HEK293T (cell line): Measurements from ENCODE around the gene JMJD1C.

ENCODE experiments used
- CTCF ChIA-PET: fragments of 350-600 bp; formaldehyde crosslinking; extraction: SDS; loops from one replicate; lab custom pipeline; 2021; ENCODE audit warnings: antibody characterized with exemption, inconsistent platforms; lab: Yijun Ruan, JAX
- POLR2A ChIA-PET: fragments of 350-600 bp; formaldehyde crosslinking; extraction: SDS; loops from one replicate; lab custom pipeline; 2020; ENCODE audit warnings: antibody characterized with exemption, inconsistent platforms; lab: Yijun Ruan, JAX
- DNase-seq: peaks from one replicate; pipeline ENCODE4 v3.0.0; 2012; ENCODE audit warnings: mixed read lengths; ENCODE audit errors: extremely low spot score
- ARNT ChIP-seq: fragments of 450-650 bp; IDR thresholded peaks from 2 replicates; pipeline ENCODE4 v1.6.1; 2017; ENCODE audit warnings: mild to moderate bottlenecking
- BHLHE40 ChIP-seq: fragments of 450-650 bp; IDR thresholded peaks from 2 replicates; pipeline ENCODE4 v1.6.1; 2016; ENCODE audit warnings: mild to moderate bottlenecking, moderate library complexity, borderline replicate concordance
- CTBP1 ChIP-seq: fragments of 450-650 bp; IDR thresholded peaks from 2 replicates; pipeline ENCODE4 v1.6.1; 2016; ENCODE audit warnings: borderline replicate concordance
- ELF4 ChIP-seq: fragments of 450-650 bp; IDR thresholded peaks from 2 replicates; pipeline ENCODE4 v1.6.1; 2017; ENCODE audit warnings: antibody characterized with exemption
- FOXA1 ChIP-seq: fragments of 450-650 bp; IDR thresholded peaks from 2 replicates; pipeline ENCODE4 v1.6.1; 2016; ENCODE audit warnings: mild to moderate bottlenecking
- FOXK2 ChIP-seq: fragments of 450-650 bp; IDR thresholded peaks from 2 replicates; pipeline ENCODE4 v1.6.1; 2016; ENCODE audit warnings: mild to moderate bottlenecking
- FOXM1 ChIP-seq: fragments of 450-650 bp; IDR thresholded peaks from 2 replicates; pipeline ENCODE4 v1.6.1; 2017; ENCODE audit warnings: mild to moderate bottlenecking, borderline replicate concordance
- HDGF ChIP-seq: fragments of 450-650 bp; IDR thresholded peaks from 2 replicates; pipeline ENCODE4 v1.6.1; 2017; ENCODE audit warnings: antibody characterized with exemption, borderline replicate concordance
- L3MBTL2 ChIP-seq: fragments of 450-650 bp; conservative IDR thresholded peaks from 2 replicates; pipeline ENCODE4 v1.6.1; 2016; ENCODE audit warnings: mild to moderate bottlenecking
- LEF1 ChIP-seq: fragments of 450-650 bp; IDR thresholded peaks from 2 replicates; pipeline ENCODE4 v1.6.1; 2017; ENCODE audit warnings: mild to moderate bottlenecking, borderline replicate concordance
- NFRKB ChIP-seq: fragments of 450-650 bp; IDR thresholded peaks from 2 replicates; pipeline ENCODE4 v1.6.1; 2016; ENCODE audit warnings: mild to moderate bottlenecking, moderate library complexity
- SP1 ChIP-seq: fragments of 450-650 bp; IDR thresholded peaks from 2 replicates; pipeline ENCODE4 v1.6.1; 2017
- SUZ12 ChIP-seq: fragments of 450-650 bp; IDR thresholded peaks from 2 replicates; pipeline ENCODE4 v1.6.1; 2016; ENCODE audit warnings: mild to moderate bottlenecking
- TARDBP ChIP-seq: fragments of 450-650 bp; IDR thresholded peaks from 2 replicates; pipeline ENCODE4 v1.6.1; 2016
- ZNF384 ChIP-seq: fragments of 450-650 bp; IDR thresholded peaks from 2 replicates; pipeline ENCODE4 v1.6.1; 2016
- TF ChIP-seq, protein P1 (sequence below): fragments of 450-650 bp; IDR thresholded peaks from 2 replicates; pipeline ENCODE4 v1.6.1; 2016

Gene JMJD1C

GRCh38 chr10:63206576-63206975 lies 259.2 kb downstream of the JMJD1C start:
- ChIA-PET CTCF (interaction anchor here (1.2 kb wide), 1 partner anchor 465 kb away, joined by 3 read pairs; no protein-coding TSS in a partner anchor), POLR2A (no interaction called here)
- no peak for DNase-seq
- TF ChIP-seq CTBP1 (no peak), TARDBP (no peak), ZNF384 (no peak), ARNT (no peak), NFRKB (no peak), BHLHE40 (no peak), ELF4 (no peak), LEF1 (no peak), FOXK2 (no peak), FOXM1 (no peak), SP1 (no peak), FOXA1 (no peak), SUZ12 (no peak)

- no peak for DNase-seq
- TF ChIP-seq SUZ12 (no peak), FOXM1 (no peak), LEF1 (no peak), L3MBTL2 (no peak), FOXK2 (no peak)
- ChIA-PET POLR2A (no interaction called here), CTCF (no interaction called here)
Measured at GRCh38 chr10:63205421-63205820, 260.4 kb downstream of the JMJD1C start.

DNA sequence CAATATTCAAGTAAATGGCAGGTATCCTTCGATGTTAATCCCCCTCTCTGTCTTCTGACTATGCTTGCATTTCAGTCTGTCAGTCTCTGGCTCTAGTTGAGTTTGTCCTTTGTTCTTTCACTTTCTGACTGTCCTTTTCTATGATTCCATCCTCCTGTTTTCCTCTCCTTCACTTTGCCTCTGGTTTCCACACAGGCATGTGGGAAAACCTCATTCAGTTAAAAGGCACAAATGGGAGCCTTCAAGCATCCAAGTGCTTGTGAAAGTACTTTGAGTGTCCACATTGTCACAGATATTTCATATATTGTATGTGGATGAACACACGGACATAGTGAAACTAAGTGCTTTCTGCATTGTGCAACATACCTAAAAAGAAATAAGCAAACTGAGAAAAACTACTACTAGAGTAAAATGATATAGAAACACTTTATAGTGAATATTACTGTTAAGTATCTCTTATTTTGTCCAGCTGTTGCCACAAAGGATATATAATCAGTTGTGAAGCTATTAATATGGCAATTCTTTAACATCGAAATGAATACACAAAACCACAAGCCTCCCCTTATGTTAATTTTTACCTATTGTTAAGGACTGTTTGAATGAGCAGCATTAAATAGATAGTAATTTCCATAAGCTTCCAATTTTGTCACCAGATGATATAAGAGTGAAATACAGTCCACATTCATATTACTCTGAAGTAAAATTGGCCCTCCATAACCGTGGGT lies 260.9 kb downstream of the JMJD1C start:
- ChIA-PET POLR2A (no interaction called here), CTCF (interaction anchor here (0.7 kb wide), 1 partner anchor 411 kb away, joined by 4 read pairs; no protein-coding TSS in a partner anchor)
- DNase-seq, result no peak
- TF ChIP-seq HDGF (no peak), CTBP1 (no peak), FOXM1 (no peak), FOXA1 (no peak), ARNT (no peak), ELF4 (no peak), SUZ12 (no peak)

GRCh38 chr10:63201118-63201517 lies 264.7 kb downstream of the JMJD1C start:
- no peak for DNase-seq
- ChIA-PET POLR2A (interaction anchor here (0.7 to 1.0 kb wide), 2 partner anchors 67 to 321 kb away, joined by 3 read pairs; no protein-coding TSS in a partner anchor), CTCF (interaction anchor here (1.4 kb wide), 1 partner anchor 34 kb away, joined by 4 read pairs; no protein-coding TSS in a partner anchor)
- TF ChIP-seq LEF1, result no peak
- no peak for TF ChIP-seq HDGF
- TF ChIP-seq FOXA1, result no peak
- TF ChIP-seq NFRKB, result no peak
- no peak for TF ChIP-seq TARDBP
- TF ChIP-seq ZNF384, result no peak

DNA sequence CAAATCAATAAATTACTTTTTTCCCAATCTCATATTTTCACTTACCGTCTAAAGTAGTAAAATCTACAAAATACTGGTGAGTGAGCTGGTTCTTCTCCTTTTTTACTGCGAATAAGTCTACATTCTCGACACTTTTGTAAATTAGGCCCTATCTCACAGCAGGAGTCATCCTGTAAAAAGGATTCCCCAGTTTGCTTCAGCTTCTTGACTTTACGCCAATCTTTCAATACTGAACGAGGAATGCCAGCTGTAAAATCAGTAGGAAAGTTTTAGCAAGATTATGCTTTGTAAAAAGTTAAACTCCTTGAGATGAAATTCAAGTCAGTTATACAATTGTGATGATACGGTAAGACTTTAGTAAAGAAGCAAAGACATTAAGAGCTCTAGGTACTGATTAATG lies 265.3 kb downstream of the JMJD1C start:
- peak; percentile 8 for DNase-seq
- ChIA-PET CTCF (interaction anchor here (1.4 kb wide), 1 partner anchor 33 kb away, joined by 4 read pairs; no protein-coding TSS in a partner anchor), POLR2A (interaction anchor here (0.7 kb wide), 1 partner anchor 68 kb away, joined by 3 read pairs; no protein-coding TSS in a partner anchor)

GRCh38 chr10:63199716-63200115 lies 266.1 kb downstream of the JMJD1C start:
- DNase-seq, result no peak
- ChIA-PET CTCF (interaction anchor here (0.9 to 1.0 kb wide), 2 partner anchors 514 to 520 kb away, joined by 3 to 4 read pairs; no protein-coding TSS in a partner anchor), POLR2A (no interaction called here)
- TF ChIP-seq LEF1 (no peak), HDGF (no peak)

More for the DNA sequence above, 265.3 kb downstream of the JMJD1C start:
- TF ChIP-seq ZNF384 (no peak), L3MBTL2 (no peak), FOXK2 (no peak), FOXA1 (no peak), ELF4 (no peak), LEF1 (no peak), CTBP1 (no peak), HDGF (no peak), FOXM1 (no peak)
- TF ChIP-seq, protein P1, sequence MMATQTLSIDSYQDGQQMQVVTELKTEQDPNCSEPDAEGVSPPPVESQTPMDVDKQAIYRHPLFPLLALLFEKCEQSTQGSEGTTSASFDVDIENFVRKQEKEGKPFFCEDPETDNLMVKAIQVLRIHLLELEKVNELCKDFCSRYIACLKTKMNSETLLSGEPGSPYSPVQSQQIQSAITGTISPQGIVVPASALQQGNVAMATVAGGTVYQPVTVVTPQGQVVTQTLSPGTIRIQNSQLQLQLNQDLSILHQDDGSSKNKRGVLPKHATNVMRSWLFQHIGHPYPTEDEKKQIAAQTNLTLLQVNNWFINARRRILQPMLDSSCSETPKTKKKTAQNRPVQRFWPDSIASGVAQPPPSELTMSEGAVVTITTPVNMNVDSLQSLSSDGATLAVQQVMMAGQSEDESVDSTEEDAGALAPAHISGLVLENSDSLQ, result no peak

- TF ChIP-seq HDGF, result no peak
- no peak for TF ChIP-seq BHLHE40
- no peak for TF ChIP-seq ELF4
- ChIA-PET POLR2A (no interaction called here), CTCF (no interaction called here)
- DNase-seq, result no peak
Measured at GRCh38 chr10:63197344-63198092, 268.3 kb downstream of the JMJD1C start.
